22Rv1 (cell line): ENCODE data around the gene CETP.
"Not testable (repeated sequence)": the region's sequence is repeated elsewhere in the genome, so short reads cannot be mapped to it uniquely, and the experiment has no call there.

ENCODE experiments used
- H3K27ac ChIP-seq: fragments of 450-650 bp; 2 replicates; pipeline ENCODE4 v1.5.1; 2017
- ZFX ChIP-seq: fragments of 450-650 bp; IDR thresholded peaks from 2 replicates; pipeline ENCODE4 v1.6.1; 2017; ENCODE audit warnings: antibody characterized with exemption, borderline replicate concordance
- TF ChIP-seq, protein P1 (sequence below): fragments of 450-650 bp; IDR thresholded peaks from 2 replicates; pipeline ENCODE4 v1.5.1; 2017; ENCODE audit warnings: mild to moderate bottlenecking

Gene CETP

DNA sequence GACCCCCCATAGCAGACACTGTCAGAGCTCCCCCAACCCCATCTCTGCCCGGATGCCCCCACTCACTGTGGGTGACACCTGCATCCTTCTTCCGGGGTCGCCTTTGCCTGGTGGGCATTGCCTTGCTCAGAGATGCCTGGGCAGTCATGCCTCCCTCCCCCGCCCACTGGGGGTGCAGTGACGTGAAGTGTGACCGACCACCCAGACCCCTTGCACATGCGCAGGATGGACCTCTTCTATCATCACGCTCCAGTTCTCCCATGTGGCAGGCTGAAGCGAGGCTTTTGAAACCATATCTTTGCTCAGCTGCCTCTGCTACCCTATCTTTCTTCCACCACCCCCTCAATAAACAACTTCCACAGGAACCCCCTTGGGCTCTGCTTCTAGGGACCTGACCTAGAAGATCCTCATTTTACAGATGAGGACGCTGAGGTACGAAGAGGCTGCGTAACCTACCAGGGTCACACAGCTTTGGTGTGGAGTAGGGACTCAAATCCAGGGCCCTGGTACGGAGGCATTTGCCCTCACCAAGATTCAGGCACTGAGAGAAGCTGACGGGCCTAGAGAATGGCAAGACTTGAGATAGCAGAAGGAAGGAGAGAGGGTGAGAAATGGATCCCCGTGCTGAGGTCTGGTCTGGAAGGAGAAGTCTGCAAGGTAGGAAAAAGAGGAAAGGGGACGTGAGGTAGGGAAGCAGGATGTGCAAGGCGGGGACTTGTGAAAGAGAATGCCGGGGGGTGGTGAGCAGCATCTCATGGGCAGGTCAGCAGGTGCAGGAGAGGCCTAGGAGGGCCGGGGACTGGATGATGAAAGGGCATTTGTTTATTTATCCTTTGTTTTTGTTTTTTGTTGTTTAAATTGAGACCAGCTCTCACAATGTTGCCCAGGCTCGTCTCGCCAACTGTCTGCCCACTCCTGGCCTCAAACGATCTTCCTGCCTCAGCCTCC is 42.0 kb downstream of the CETP start:
- no peak overlapping the region for H3K27ac ChIP-seq

DNA sequence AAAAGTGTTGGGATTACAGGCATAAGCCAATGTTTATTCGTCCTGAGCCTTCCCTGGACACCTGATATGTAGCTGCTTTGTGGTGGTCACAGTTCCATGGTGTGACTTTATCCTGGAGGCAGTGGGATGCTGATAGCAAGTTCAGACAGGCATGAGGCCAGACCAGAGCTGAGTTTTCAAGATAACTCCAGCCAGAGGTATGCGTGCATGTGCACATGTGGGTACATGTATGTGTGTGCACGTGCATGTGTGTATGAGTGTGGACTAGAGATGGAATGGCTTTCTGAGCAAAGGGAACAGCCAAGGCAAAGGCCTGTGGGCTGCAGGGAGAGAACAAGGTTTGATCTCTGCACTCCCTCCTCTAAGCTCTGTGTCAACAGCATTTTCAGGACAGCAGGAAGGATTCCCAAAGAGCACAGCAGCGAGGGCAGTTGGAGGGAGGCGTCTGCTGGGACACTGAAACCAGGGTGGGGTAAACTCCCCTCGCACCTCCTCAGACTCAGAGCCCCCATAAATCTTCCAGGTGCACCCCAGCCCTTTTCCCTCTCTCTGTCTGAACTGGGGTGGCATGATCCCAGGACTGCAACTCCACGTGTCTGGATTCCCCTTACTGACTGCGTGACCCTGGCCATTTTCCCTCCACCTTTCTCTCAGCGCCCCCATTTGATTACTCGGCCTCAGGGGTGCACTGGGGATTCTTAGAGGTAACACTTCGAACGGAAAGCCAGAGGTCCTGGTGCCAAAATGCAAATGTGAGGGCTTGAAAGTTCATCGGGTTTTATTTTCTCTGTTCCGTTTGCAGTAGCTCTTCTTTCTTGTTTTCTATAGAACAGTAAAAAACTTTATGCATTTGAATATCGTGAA is 42.9 kb downstream of the CETP start:
- TF ChIP-seq, protein P1, sequence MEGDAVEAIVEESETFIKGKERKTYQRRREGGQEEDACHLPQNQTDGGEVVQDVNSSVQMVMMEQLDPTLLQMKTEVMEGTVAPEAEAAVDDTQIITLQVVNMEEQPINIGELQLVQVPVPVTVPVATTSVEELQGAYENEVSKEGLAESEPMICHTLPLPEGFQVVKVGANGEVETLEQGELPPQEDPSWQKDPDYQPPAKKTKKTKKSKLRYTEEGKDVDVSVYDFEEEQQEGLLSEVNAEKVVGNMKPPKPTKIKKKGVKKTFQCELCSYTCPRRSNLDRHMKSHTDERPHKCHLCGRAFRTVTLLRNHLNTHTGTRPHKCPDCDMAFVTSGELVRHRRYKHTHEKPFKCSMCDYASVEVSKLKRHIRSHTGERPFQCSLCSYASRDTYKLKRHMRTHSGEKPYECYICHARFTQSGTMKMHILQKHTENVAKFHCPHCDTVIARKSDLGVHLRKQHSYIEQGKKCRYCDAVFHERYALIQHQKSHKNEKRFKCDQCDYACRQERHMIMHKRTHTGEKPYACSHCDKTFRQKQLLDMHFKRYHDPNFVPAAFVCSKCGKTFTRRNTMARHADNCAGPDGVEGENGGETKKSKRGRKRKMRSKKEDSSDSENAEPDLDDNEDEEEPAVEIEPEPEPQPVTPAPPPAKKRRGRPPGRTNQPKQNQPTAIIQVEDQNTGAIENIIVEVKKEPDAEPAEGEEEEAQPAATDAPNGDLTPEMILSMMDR: no peak
- no peak for TF ChIP-seq ZFX
- no peak overlapping the region for H3K27ac ChIP-seq

More for the DNA sequence above, 42.0 kb downstream of the CETP start:
- no peak for TF ChIP-seq ZFX

GRCh38 chr16:57005597-57005996 is 43.8 kb downstream of the CETP start:
- not testable (repeated sequence) for H3K27ac ChIP-seq

GRCh38 chr16:57007050-57007449 is 45.3 kb downstream of the CETP start:
- no peak overlapping the region for H3K27ac ChIP-seq
- TF ChIP-seq, protein P1: no peak
- TF ChIP-seq ZFX: no peak

GRCh38 chr16:57007530-57007929 is 45.8 kb downstream of the CETP start:
- no peak overlapping the region for H3K27ac ChIP-seq
- TF ChIP-seq ZFX: no peak
- TF ChIP-seq, protein P1: no peak

GRCh38 chr16:57008440-57008839 is 46.7 kb downstream of the CETP start:
- no peak overlapping the region for H3K27ac ChIP-seq
- TF ChIP-seq ZFX: no peak
- TF ChIP-seq, protein P1: no peak

DNA sequence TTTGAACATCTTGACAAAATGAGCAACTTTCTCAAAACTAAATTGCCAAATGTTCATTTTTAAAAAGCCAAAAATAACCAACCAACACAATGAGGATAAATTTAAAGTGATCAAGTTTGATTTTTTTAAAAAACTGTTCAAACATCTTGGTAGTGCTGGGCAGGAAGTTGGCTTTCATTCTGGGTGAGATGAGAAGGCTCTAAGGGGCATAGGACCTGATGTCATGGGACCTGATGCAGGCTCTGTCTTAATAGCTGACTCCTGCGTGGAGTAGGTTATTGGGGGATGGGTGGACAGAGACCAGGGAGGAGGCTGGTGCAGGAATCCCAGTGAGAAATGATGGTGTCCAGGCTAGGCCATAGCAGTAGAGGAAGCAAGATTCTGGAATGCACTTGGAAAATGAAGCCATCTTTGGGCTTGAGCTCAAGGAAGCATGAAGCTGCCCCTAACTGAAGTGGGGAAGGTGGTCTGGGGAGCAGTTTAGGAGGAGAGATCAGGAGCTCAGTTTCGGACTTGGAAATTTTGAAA is 48.0 kb downstream of the CETP start:
- TF ChIP-seq ZFX: no peak
- TF ChIP-seq, protein P1: no peak
- no peak overlapping the region for H3K27ac ChIP-seq

DNA sequence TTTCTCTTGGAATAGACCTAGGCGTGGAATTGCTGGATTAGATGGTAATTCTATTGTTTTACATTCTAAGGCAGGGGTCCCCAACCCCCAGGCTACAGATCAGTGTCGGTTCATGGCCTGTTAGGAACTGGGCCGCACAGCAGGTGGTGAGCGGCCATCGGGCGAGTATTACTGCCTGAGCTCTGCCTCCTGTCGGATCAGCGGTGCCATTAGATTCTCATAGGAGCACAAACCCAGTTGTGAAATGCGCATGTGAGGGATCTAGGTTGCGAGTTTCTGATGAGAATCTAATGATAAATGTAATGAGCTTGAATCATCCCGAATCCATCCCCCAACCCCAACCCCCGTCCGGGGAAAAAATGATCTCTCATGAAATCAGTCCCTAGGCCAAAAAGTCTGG is 50.6 kb downstream of the CETP start:
- TF ChIP-seq, protein P1: no peak
- no peak for TF ChIP-seq ZFX
- H3K27ac ChIP-seq: no peak overlapping the region
